Measurements from ENCODE around the gene TMUB2. TPM values are rescaled to one million over a fixed set of nuclear protein-coding genes. Genes with fewer than 3 reads are reported as not detected.

Gene TMUB2
- total and polyA plus RNA-seq, 8 donors, result 10.7 to 62.4 (median 16.3) TPM

DNA sequence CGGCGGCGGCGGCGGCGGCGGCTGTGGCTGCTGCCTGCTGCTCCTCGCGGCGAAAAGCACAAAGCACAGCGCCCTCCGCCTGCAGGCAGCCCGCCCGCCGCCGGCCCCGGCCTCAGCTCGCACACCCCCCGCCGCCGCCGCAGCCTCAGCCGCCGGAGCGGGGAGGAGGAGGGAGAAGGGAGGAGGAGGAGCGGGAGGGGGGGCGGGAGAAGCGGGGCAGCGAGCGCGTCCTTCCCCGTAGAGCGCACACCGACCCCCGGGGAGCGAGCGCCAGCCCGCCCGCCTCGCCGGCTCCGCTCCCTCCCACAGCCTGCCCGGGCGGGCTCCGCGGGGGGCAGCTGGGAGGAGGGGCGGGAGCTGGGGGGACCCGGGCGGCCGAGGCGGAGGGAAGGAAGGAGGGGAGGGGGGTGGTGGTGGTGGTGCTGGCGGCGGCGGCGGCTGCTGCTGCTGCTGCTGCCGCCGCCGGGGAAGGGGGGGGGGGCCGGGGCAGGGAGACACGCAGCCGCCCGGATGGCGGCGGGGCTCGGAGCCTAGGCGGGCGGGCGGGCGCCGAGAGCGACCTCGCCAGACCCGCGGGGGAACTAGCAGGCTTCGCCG is 32.9 kb downstream of the TMUB2 start, which contains the start of gene UBTF:
Gene UBTF, minus strand, starts transcription at position 60 of the 597 bp plus-strand sequence. CDS start 1,446 bp downstream, outside the sequence.
- peak; percentile 63 to 93 for DNase-seq
- H3K36me3 ChIP-seq, result peaks cover 17 to 26% (median 24%) of the 10 kb centered on the region in 4 donors
- H3K4me1 ChIP-seq, result peaks cover 30 to 68% (median 49%) of the 10 kb centered on the region in 4 donors
- TF ChIP-seq POLR2AphosphoS5 (IDR thresholded peaks at IDR 0.05), result no peak
- no peak for TF ChIP-seq EP300 (IDR thresholded peaks at IDR 0.05)
- no peaks in the 10 kb centered on the region for H3K9me3 ChIP-seq
- intact Hi-C loops (cut with DNase I; ENCODE audit: low total_unique reads), result no loop called here
- peak within 1 kb of the TSS; percentile 96 to 100 (median 99) for H3K27ac ChIP-seq
- H3K27me3 ChIP-seq, result no peaks in the 10 kb centered on the region
- 0 to 2% (median 0%) methylated on average over 8 to 66 of the region's 76 CpGs; no CpG with 5 or more reads in 1 of the 5 donors for WGBS, 5 donors
- H3K4me3 ChIP-seq, result peak within 1 kb of the TSS; percentile 73 to 99 (median 86)

DNA sequence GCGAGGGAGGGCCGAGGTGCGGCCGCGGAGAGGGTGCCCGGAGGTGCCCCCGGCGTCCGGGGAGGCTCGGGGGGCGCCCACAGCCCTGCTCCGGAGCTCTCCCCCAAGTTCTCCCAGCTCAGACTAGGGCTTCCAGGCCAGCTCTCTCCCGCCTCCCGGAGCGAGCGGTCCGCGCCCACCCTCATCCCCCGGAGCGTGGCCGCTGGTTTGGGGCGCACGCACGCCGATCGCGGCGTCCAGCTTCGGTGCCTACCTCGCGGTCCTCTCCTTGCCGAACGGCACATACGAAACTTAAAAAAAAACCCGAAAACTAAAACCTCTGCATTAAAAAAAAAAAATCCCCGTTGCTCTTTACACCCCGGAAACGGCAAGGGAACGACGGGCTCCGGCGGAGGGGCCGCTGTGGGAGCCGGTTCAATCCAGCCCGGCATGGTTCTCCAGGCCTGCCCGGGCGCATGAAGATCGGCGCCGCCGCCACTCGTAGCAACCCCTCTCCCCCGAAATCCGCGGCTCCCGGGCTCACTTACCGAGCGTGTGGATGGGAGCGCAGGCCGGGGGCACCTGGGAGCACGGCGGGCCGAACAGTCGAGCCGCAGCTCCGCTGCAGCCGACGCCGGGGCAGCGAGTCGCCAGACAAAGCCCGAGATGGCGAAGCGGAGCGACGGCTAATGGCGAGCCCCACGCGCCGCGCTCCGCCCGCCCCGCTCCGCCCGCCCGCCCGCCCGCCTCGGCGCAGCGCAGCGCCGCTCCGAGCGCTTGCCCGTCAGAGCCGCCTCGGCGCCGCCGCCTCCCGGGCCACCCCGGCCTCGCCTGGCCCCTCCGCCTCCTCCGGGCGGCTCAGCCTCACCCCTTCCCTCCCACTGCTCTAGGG is 33.7 kb downstream of the TMUB2 start:
- peaks cover 10 to 19% (median 17%) of the 10 kb centered on the region in 4 donors for H3K36me3 ChIP-seq
- peak; percentile 52 to 86 for DNase-seq
- intact Hi-C loops (cut with DNase I; ENCODE audit: low total_unique reads), result no loop called here
- no peak for TF ChIP-seq POLR2A (IDR thresholded peaks at IDR 0.05)
- peak in 1 of 3 donors; percentile 1 for TF ChIP-seq POLR2AphosphoS5 (IDR thresholded peaks at IDR 0.05)
- TF ChIP-seq, protein P1, sequence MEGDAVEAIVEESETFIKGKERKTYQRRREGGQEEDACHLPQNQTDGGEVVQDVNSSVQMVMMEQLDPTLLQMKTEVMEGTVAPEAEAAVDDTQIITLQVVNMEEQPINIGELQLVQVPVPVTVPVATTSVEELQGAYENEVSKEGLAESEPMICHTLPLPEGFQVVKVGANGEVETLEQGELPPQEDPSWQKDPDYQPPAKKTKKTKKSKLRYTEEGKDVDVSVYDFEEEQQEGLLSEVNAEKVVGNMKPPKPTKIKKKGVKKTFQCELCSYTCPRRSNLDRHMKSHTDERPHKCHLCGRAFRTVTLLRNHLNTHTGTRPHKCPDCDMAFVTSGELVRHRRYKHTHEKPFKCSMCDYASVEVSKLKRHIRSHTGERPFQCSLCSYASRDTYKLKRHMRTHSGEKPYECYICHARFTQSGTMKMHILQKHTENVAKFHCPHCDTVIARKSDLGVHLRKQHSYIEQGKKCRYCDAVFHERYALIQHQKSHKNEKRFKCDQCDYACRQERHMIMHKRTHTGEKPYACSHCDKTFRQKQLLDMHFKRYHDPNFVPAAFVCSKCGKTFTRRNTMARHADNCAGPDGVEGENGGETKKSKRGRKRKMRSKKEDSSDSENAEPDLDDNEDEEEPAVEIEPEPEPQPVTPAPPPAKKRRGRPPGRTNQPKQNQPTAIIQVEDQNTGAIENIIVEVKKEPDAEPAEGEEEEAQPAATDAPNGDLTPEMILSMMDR (IDR thresholded peaks at IDR 0.05), result no peak
- no peak for TF ChIP-seq EP300 (IDR thresholded peaks at IDR 0.05)
- peaks cover 30 to 63% (median 48%) of the 10 kb centered on the region in 4 donors for H3K4me1 ChIP-seq
- 0 to 1% (median 0%) methylated on average over 67 to 108 of the region's 108 CpGs for WGBS, 5 donors
- peak overlapping the region; percentile 96 to 100 (median 99) for H3K27ac ChIP-seq
- no peaks in the 10 kb centered on the region for H3K9me3 ChIP-seq
- H3K27me3 ChIP-seq, result no peaks in the 10 kb centered on the region
- H3K4me3 ChIP-seq, result peak overlapping the region; percentile 73 to 99 (median 86)

GRCh38 chr17:44221084-44221861 is 34.5 kb downstream of the TMUB2 start:
- Histone ChIP-seq H3K36me3 (peaks cover 1 to 11% (median 8%) of the 10 kb centered on the region in 4 donors), H3K9me3 (no peaks in the 10 kb centered on the region), H3K27ac (peak overlapping the region; percentile 96 to 100 (median 99)), H3K27me3 (no peaks in the 10 kb centered on the region), H3K4me1 (peaks cover 30 to 55% (median 43%) of the 10 kb centered on the region in 4 donors), H3K4me3 (peak overlapping the region; percentile 73 to 99 (median 86))
- TF ChIP-seq POLR2AphosphoS5 (IDR thresholded peaks at IDR 0.05), result peak in 2 of 3 donors; percentile 36 to 40
- TF ChIP-seq, protein P1 (IDR thresholded peaks at IDR 0.05), result no peak
- peak; percentile 82 to 93 for DNase-seq
- intact Hi-C loops (cut with DNase I; ENCODE audit: low total_unique reads), result no loop called here
- 0 to 1% (median 0%) methylated on average over 41 to 54 of the region's 54 CpGs for WGBS, 5 donors

DNA sequence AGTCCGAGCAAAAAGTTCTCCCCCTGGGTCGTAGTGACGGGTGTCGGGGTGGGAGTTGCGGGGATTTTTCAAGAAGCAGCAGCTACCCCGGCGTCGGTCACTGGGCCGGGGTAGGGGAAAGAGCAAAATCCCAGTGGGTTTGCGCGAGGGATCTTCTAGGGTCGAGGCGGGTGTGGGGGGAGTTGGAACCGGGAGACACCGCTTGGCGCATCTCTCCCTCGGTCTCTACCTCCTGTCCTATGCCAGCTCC is 35.0 kb downstream of the TMUB2 start:
- WGBS, 5 donors, result 0 to 1% (median 1%) methylated on average over 17 of the region's 17 CpGs
- TF ChIP-seq POLR2A (IDR thresholded peaks at IDR 0.05), result no peak
- TF ChIP-seq, protein P1 (IDR thresholded peaks at IDR 0.05), result no peak
- no peak for TF ChIP-seq POLR2AphosphoS5 (IDR thresholded peaks at IDR 0.05)
- no peak for TF ChIP-seq EP300 (IDR thresholded peaks at IDR 0.05)
- Histone ChIP-seq H3K4me3 (peak overlapping the region; percentile 73 to 99 (median 86)), H3K27ac (peak overlapping the region; percentile 96 to 100 (median 99)), H3K9me3 (no peaks in the 10 kb centered on the region), H3K4me1 (peaks cover 30 to 49% (median 39%) of the 10 kb centered on the region in 4 donors), H3K27me3 (no peaks in the 10 kb centered on the region), H3K36me3 (peaks cover 0 to 5% (median 3%) of the 10 kb centered on the region in 4 donors)
- intact Hi-C loops (cut with DNase I; ENCODE audit: low total_unique reads), result no loop called here
- DNase-seq, result no peak
